Measurements from ENCODE around the gene GPC5.
"Not testable (repeated sequence)": the region's sequence is repeated elsewhere in the genome, so short reads cannot be mapped to it uniquely, and the experiment has no call there.

GPC5 gene

DNA sequence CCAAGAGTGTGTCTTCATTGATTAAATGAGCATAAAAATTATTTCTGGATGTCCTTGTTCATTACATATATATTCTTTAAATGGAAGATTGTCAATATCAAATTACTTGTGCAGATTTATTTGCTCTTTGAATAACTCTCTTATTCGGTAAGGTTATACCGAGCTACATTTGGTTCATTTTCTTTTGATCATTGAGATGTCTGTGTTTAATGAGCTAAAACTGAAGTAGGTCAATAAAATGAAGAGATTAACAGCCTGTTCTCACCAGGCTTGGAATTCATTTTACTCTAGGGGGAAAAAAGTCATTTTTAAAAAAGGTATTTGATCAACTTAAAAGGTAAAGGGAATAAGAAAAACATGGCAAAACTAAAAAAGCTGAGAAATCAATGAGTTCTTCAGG, 10.6 kb downstream of the GPC5 start:
- no peak for DNase-seq (ENCODE audit: low read depth, low spot score)
- Histone ChIP-seq H3K36me3 (ENCODE audit: insufficient read depth, insufficient read length, low read length) (no peaks in the 10 kb centered on the region), H3K4me3 (ENCODE audit: insufficient read length, low read depth) (no peak overlapping the region)

DNA sequence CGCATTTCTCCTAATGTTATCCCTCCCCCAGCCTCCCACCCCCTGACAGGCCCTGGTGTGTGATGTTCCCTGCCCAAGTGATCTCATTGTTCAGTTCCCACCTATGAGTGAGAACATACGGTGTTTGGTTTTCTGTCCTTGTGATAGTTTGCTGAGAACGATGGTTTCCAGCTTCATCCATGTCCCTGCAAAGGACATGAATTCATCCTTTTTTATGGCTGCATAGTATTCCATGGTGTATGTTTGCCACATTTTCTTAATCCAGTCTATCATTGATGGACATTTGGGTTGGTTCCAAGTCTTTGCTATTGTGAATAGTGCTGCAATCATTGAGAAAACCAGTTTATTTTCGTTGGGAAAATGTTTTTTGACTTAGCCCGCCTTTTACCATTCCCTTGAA, 18.2 kb downstream of the GPC5 start:
- not testable (repeated sequence) for H3K9ac ChIP-seq (ENCODE audit: insufficient read length, low read depth); H3K27me3 ChIP-seq (ENCODE audit: insufficient read depth, insufficient read length); H3K36me3 ChIP-seq (ENCODE audit: insufficient read depth, insufficient read length, low read length); DNase-seq (ENCODE audit: low read depth, low spot score); H3K9me3 ChIP-seq (ENCODE audit: insufficient read depth, low read length); H3K4me3 ChIP-seq (ENCODE audit: insufficient read length, low read depth); H3K4me1 ChIP-seq (ENCODE audit: insufficient read depth, insufficient read length)

More for the DNA sequence above, 10.6 kb downstream of the GPC5 start:
- no peak for TF ChIP-seq ZNF274 (IDR thresholded peaks at IDR 0.05; ENCODE audit: low read depth, low read length)
- TF ChIP-seq YY1 (IDR thresholded peaks at IDR 0.05; ENCODE audit: insufficient read depth, insufficient read length): no peak
- no peak for TF ChIP-seq SUZ12 (IDR thresholded peaks at IDR 0.05; ENCODE audit: extremely low read depth, insufficient read depth, insufficient read length)
- Histone ChIP-seq H3K9me3 (ENCODE audit: insufficient read depth, low read length) (no peaks in the 10 kb centered on the region), H3K9ac (ENCODE audit: insufficient read length, low read depth) (no peak overlapping the region), H3K27me3 (ENCODE audit: insufficient read depth, insufficient read length) (no peaks in the 10 kb centered on the region), H3K4me1 (ENCODE audit: insufficient read depth, insufficient read length) (no peaks in the 10 kb centered on the region)

DNA sequence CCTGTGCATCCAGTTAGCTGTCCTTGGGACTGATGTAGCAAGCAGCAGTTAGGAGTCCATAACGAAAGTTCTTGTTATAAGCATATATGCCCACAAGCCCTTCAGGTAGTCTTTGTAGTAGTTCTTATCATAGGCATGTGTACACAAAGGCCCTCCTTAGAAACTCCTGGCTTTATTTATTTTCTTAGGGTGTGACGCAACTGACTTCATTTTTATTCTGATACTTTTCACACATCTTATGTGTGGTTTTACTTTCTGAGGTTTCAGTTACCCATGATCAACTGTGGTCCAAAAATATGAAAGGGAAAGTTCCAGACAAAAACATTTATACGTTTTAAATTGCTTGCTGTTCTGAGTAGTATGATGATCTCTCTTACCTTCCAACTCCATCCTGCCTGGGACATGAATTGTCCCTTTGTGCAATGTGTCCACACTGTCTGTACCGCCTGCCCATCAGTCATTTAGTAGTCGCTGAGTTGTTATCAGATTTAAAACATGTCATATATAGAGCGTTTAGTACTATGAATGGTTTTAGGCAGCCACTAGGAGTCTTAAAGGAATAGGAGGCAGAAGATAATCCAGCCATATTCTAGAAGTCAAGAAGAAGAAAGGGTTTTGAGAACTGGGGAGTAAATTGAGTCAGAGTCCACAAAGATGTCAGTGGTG, 19.4 kb downstream of the GPC5 start:
- TF ChIP-seq YY1 (IDR thresholded peaks at IDR 0.05; ENCODE audit: insufficient read depth, insufficient read length): no peak
- no peak for TF ChIP-seq SUZ12 (IDR thresholded peaks at IDR 0.05; ENCODE audit: extremely low read depth, insufficient read depth, insufficient read length)
- no peak for TF ChIP-seq ZNF274 (IDR thresholded peaks at IDR 0.05; ENCODE audit: low read depth, low read length)
- no peak for DNase-seq (ENCODE audit: low read depth, low spot score)
- Histone ChIP-seq H3K9ac (ENCODE audit: insufficient read length, low read depth) (no peak overlapping the region), H3K4me3 (ENCODE audit: insufficient read length, low read depth) (no peak overlapping the region), H3K36me3 (ENCODE audit: insufficient read depth, insufficient read length, low read length) (no peaks in the 10 kb centered on the region), H3K27me3 (ENCODE audit: insufficient read depth, insufficient read length) (no peaks in the 10 kb centered on the region), H3K4me1 (ENCODE audit: insufficient read depth, insufficient read length) (no peaks in the 10 kb centered on the region), H3K9me3 (ENCODE audit: insufficient read depth, low read length) (no peaks in the 10 kb centered on the region)

DNA sequence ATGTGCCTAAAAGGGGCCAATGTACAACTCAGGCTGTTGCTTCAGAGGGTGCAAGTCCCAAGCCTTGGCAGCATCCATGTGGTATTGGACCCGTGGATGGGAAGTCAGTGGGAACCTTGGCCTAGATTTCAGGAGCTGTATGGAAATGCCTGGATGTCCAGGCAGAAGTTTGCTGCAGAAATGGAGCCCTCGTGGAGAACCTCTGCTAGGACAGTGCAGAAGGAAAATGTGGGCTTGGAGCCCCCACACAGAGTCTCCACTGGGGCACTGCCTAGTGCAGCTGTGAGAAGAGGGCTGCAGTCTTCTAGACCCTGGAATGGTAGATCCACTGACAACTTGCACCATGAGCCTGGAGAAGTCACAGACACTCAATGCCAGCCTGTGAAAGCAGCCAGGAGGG, 28.5 kb downstream of the GPC5 start:
- TF ChIP-seq ZNF274 (IDR thresholded peaks at IDR 0.05; ENCODE audit: low read depth, low read length): no peak
- no peak for TF ChIP-seq SUZ12 (IDR thresholded peaks at IDR 0.05; ENCODE audit: extremely low read depth, insufficient read depth, insufficient read length)
- TF ChIP-seq YY1 (IDR thresholded peaks at IDR 0.05; ENCODE audit: insufficient read depth, insufficient read length): no peak
- Histone ChIP-seq H3K4me1 (ENCODE audit: insufficient read depth, insufficient read length) (no peaks in the 10 kb centered on the region), H3K36me3 (ENCODE audit: insufficient read depth, insufficient read length, low read length) (no peaks in the 10 kb centered on the region), H3K9ac (ENCODE audit: insufficient read length, low read depth) (no peak overlapping the region), H3K27me3 (ENCODE audit: insufficient read depth, insufficient read length) (no peaks in the 10 kb centered on the region), H3K9me3 (ENCODE audit: insufficient read depth, low read length) (peaks cover 17% of the 10 kb centered on the region; the same call in 1 of the 2 replicates), H3K4me3 (ENCODE audit: insufficient read length, low read depth) (no peak overlapping the region)
- DNase-seq (ENCODE audit: low read depth, low spot score): no peak

DNA sequence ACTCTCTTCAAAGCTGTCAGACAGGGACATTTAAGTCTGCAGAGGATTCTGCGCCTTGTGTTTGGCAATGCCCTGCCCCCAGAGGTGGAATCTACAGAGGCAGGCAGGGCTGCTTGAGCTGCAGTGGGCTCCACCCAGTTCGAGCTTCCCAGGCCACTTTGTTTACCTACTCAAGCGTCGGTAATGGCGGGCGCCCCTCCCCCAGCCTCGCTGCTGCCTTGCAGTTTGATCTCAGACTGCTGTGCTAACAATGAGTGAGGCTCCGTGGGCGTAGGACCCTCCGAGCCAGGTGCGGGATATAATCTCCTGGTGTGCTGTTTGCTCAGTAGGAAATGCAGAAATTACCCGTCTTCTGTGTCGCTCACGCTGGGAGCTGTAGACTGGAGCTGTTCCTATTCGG, 40.3 kb downstream of the GPC5 start:
- H3K36me3 ChIP-seq (ENCODE audit: insufficient read depth, insufficient read length, low read length); H3K9ac ChIP-seq (ENCODE audit: insufficient read length, low read depth); H3K4me3 ChIP-seq (ENCODE audit: insufficient read length, low read depth); H3K27me3 ChIP-seq (ENCODE audit: insufficient read depth, insufficient read length); DNase-seq (ENCODE audit: low read depth, low spot score); H3K9me3 ChIP-seq (ENCODE audit: insufficient read depth, low read length); H3K4me1 ChIP-seq (ENCODE audit: insufficient read depth, insufficient read length): not testable (repeated sequence)

DNA sequence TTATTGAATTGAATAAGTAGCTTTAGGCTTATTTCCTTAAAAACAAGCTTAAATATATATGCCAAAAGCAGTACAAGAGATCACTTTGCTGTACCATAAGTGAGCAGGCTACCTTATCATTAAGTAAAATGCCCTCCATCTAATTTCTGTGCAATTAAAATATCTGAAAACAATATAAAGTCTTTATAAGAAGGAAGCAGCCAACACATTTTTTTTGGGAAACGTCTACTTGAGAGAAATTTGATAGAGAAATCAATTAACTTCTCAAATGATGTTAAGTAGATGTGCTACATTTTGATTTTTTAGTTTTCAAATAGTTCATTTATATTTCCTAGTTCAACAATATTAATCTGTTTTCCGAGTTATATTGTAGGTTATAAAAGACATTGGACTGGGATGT, 52.5 kb downstream of the GPC5 start:
- Histone ChIP-seq H3K4me3 (ENCODE audit: insufficient read length, low read depth) (no peak overlapping the region), H3K36me3 (ENCODE audit: insufficient read depth, insufficient read length, low read length) (no peaks in the 10 kb centered on the region), H3K4me1 (ENCODE audit: insufficient read depth, insufficient read length) (no peaks in the 10 kb centered on the region), H3K9ac (ENCODE audit: insufficient read length, low read depth) (no peak overlapping the region), H3K9me3 (ENCODE audit: insufficient read depth, low read length) (no peaks in the 10 kb centered on the region), H3K27me3 (ENCODE audit: insufficient read depth, insufficient read length) (no peaks in the 10 kb centered on the region)
- TF ChIP-seq SUZ12 (IDR thresholded peaks at IDR 0.05; ENCODE audit: extremely low read depth, insufficient read depth, insufficient read length): no peak
- DNase-seq (ENCODE audit: low read depth, low spot score): no peak

DNA sequence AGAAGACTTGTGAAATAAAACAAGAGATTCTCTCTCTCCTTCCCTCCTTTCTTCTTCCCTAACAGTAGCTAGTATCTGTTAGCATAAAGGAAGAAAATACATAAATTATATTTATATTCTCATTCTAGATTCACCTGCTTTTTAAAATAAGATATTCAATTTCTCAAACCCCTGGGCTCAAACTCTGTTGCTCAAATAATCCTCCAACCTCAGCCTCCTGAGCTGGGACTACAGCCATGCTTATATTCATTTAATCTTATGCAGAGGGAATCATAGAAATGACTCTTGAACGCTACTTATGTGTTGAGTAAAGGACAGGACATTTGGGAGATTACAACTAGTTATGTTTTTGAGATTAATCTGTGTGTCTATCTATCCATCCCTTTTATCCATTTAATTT, 56.2 kb downstream of the GPC5 start:
- Histone ChIP-seq H3K4me3 (ENCODE audit: insufficient read length, low read depth) (no peak overlapping the region), H3K4me1 (ENCODE audit: insufficient read depth, insufficient read length) (no peaks in the 10 kb centered on the region), H3K36me3 (ENCODE audit: insufficient read depth, insufficient read length, low read length) (no peaks in the 10 kb centered on the region), H3K27me3 (ENCODE audit: insufficient read depth, insufficient read length) (no peaks in the 10 kb centered on the region), H3K9me3 (ENCODE audit: insufficient read depth, low read length) (no peaks in the 10 kb centered on the region), H3K9ac (ENCODE audit: insufficient read length, low read depth) (no peak overlapping the region)
- TF ChIP-seq ZNF274 (IDR thresholded peaks at IDR 0.05; ENCODE audit: low read depth, low read length) (no peak), SUZ12 (IDR thresholded peaks at IDR 0.05; ENCODE audit: extremely low read depth, insufficient read depth, insufficient read length) (no peak), YY1 (IDR thresholded peaks at IDR 0.05; ENCODE audit: insufficient read depth, insufficient read length) (no peak)
- no peak for DNase-seq (ENCODE audit: low read depth, low spot score)

DNA sequence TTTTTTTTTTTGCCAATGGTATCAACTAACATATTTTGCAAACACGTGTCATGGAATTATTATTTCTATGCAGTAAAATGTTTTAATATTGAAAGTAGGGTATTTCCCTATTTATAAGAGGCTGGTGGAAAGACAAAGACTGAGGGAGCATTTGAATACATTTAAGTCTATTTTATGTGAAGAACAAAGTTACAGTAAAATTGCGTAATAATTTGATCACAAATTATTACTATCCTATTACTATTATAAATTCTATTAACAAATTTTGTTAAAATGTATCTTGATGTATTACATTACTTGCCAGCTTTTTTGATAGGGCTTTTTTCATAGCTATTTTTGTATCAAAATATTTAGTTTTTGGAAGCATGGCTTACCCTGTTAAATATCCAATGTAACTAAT, 58.4 kb downstream of the GPC5 start:
- TF ChIP-seq YY1 (IDR thresholded peaks at IDR 0.05; ENCODE audit: insufficient read depth, insufficient read length): no peak
- no peak for TF ChIP-seq SUZ12 (IDR thresholded peaks at IDR 0.05; ENCODE audit: extremely low read depth, insufficient read depth, insufficient read length)
- Histone ChIP-seq H3K9ac (ENCODE audit: insufficient read length, low read depth) (no peak overlapping the region), H3K27me3 (ENCODE audit: insufficient read depth, insufficient read length) (no peaks in the 10 kb centered on the region), H3K36me3 (ENCODE audit: insufficient read depth, insufficient read length, low read length) (no peaks in the 10 kb centered on the region), H3K4me1 (ENCODE audit: insufficient read depth, insufficient read length) (no peaks in the 10 kb centered on the region), H3K4me3 (ENCODE audit: insufficient read length, low read depth) (no peak overlapping the region), H3K9me3 (ENCODE audit: insufficient read depth, low read length) (no peaks in the 10 kb centered on the region)
- no peak for DNase-seq (ENCODE audit: low read depth, low spot score)
